ENCODE data around the gene INS. TPM values are rescaled to one million over a fixed set of nuclear protein-coding genes. Genes with fewer than 3 reads are reported as not detected.
A peak's percentile ranks its signal among the peaks of the same experiment; 100 is the strongest.

INS gene
- total RNA-seq, 2 donors from 2014 or later, result not detected

- H3K36me3 ChIP-seq (ENCODE audit: control insufficient read depth, insufficient read depth, low read length), result no peaks in the 10 kb centered on the region
- TF ChIP-seq CTCF (conservative IDR thresholded peaks at IDR 0.05), result no peak
- peaks cover 11% of the 10 kb centered on the region for H3K4me1 Mint-ChIP-seq
- no peak for DNase-seq
- H3K4me3 ChIP-seq (ENCODE audit: low read length), result no peak overlapping the region
- no peaks in the 10 kb centered on the region for H3K4me1 ChIP-seq (ENCODE audit: control insufficient read depth, insufficient read depth, low read length)
- 87 to 90% methylated on average over 6 to 11 of the region's 11 CpGs for WGBS, 2 experiments (ENCODE audit: insufficient coverage in 1 of 2, insufficient read length in 1 of 2)
- H3K27me3 Mint-ChIP-seq (ENCODE audit: insufficient read depth), result peaks cover 20% of the 10 kb centered on the region
- no peaks in the 10 kb centered on the region for H3K9me3 Mint-ChIP-seq
- no peak overlapping the region for H3K9ac ChIP-seq (ENCODE audit: extremely low read depth, low read length, poor library complexity, severe bottlenecking)
- no peaks in the 10 kb centered on the region for H3K36me3 Mint-ChIP-seq (ENCODE audit: low read depth)
- no peak overlapping the region for H3K27ac ChIP-seq (ENCODE audit: low read depth, low read length)
- H3K27me3 ChIP-seq (ENCODE audit: control insufficient read depth, insufficient read depth, low read length, poor library complexity, severe bottlenecking), result no peaks in the 10 kb centered on the region
- no peak overlapping the region for H3K4me3 Mint-ChIP-seq
- no peak overlapping the region for H3K27ac Mint-ChIP-seq
- H3K9me3 ChIP-seq (ENCODE audit: control insufficient read depth, low read length), result no peaks in the 10 kb centered on the region
These were observed 48.4 kb upstream of the INS start for GRCh38 chr11:2209370-2209801.

GRCh38 chr11:2208691-2209369 is 47.8 kb upstream of the INS start:
- Mint-ChIP-seq H3K9me3 (no peaks in the 10 kb centered on the region), H3K4me1 (peaks cover 7% of the 10 kb centered on the region), H3K27me3 (ENCODE audit: insufficient read depth) (peaks cover 18% of the 10 kb centered on the region), H3K36me3 (ENCODE audit: low read depth) (no peaks in the 10 kb centered on the region), H3K27ac (no peak overlapping the region), H3K4me3 (no peak overlapping the region)
- peak; percentile 44 for TF ChIP-seq CTCF (conservative IDR thresholded peaks at IDR 0.05)
- Histone ChIP-seq H3K27ac (ENCODE audit: low read depth, low read length) (no peak overlapping the region), H3K4me1 (ENCODE audit: control insufficient read depth, insufficient read depth, low read length) (no peaks in the 10 kb centered on the region), H3K9me3 (ENCODE audit: control insufficient read depth, low read length) (no peaks in the 10 kb centered on the region), H3K36me3 (ENCODE audit: control insufficient read depth, insufficient read depth, low read length) (no peaks in the 10 kb centered on the region), H3K9ac (ENCODE audit: extremely low read depth, low read length, poor library complexity, severe bottlenecking) (no peak overlapping the region), H3K27me3 (ENCODE audit: control insufficient read depth, insufficient read depth, low read length, poor library complexity, severe bottlenecking) (no peaks in the 10 kb centered on the region), H3K4me3 (ENCODE audit: low read length) (no peak overlapping the region)
- peak; percentile 73 for DNase-seq
- WGBS, 2 experiments (ENCODE audit: insufficient coverage in 1 of 2, insufficient read length in 1 of 2), result 92 to 98% methylated on average over 10 to 24 of the region's 24 CpGs

DNA sequence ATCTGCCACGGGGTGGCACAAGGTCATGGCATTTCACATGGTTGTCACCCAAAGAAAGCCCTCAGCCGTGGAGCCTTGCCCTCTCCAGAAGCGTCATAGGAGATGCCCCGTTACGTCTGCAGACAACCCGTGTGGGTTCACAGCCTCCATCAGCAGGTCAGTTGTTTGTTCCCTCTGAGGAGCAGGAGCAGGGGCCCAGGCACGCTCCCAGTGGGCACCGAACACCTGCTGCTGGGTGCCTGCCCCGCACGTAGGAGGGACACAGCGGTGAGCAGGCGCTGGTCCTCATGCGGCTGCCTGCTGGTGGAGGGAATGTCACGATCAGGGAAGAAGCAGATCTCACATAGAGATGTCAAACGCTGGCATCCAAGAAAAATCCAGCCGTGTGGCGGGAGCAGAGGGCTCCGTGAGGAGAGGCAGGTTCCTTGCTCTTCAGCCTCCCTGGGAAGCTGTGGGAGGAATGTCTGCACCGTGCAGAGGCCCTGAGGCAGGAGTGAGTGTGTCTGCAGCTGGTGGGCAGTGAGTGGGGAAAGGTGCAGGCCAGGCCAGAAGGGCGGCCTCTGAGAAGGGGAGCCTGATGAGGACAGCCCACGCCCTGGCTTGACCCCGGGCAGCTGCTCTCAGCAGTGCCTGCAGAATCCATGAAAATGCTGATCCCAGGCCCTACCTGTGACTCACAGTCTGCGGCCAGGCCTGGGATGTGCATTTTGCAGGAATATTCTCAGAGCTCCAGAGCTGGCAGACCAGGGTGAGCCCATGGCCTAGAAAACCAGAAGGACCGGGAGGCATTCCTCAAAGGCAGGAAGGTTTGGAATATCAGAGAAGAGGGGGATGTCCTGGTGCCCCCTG is 47.0 kb upstream of the INS start:
- H3K4me1 Mint-ChIP-seq, result no peaks in the 10 kb centered on the region
- TF ChIP-seq CTCF (conservative IDR thresholded peaks at IDR 0.05), result no peak
- no peaks in the 10 kb centered on the region for H3K4me1 ChIP-seq (ENCODE audit: control insufficient read depth, insufficient read depth, low read length)
- H3K27me3 ChIP-seq (ENCODE audit: control insufficient read depth, insufficient read depth, low read length, poor library complexity, severe bottlenecking), result no peaks in the 10 kb centered on the region
- H3K36me3 Mint-ChIP-seq (ENCODE audit: low read depth), result no peaks in the 10 kb centered on the region
- H3K27ac ChIP-seq (ENCODE audit: low read depth, low read length), result no peak overlapping the region
- H3K4me3 Mint-ChIP-seq, result no peak overlapping the region
- no peaks in the 10 kb centered on the region for H3K36me3 ChIP-seq (ENCODE audit: control insufficient read depth, insufficient read depth, low read length)
- peaks cover 18% of the 10 kb centered on the region for H3K27me3 Mint-ChIP-seq (ENCODE audit: insufficient read depth)
- H3K9me3 Mint-ChIP-seq, result no peaks in the 10 kb centered on the region
- H3K27ac Mint-ChIP-seq, result no peak overlapping the region
- H3K4me3 ChIP-seq (ENCODE audit: low read length), result no peak overlapping the region
- H3K9me3 ChIP-seq (ENCODE audit: control insufficient read depth, low read length), result no peaks in the 10 kb centered on the region
- H3K9ac ChIP-seq (ENCODE audit: extremely low read depth, low read length, poor library complexity, severe bottlenecking), result no peak overlapping the region
- WGBS, 2 experiments (ENCODE audit: insufficient coverage in 1 of 2, insufficient read length in 1 of 2), result 77 to 85% methylated on average over 21 to 24 of the region's 24 CpGs
- DNase-seq, result no peak

All from endodermal cell (in vitro differentiated cells).